A549 (cell line): ENCODE data around the gene DPPA3. TPM values are rescaled to one million over a fixed set of nuclear protein-coding genes. Genes with fewer than 3 reads are reported as not detected.

Experiments used
- ATAC-seq, 2 experiments: fragments of 200-7000 bp in 1 of 2; fragments of >200 bp in 1 of 2; cut with Nextera tagmentation in 1 of 2; cut with Tn5 transposase in 1 of 2; 3 replicates each; pipeline versions ENCODE4 v1.8.0 to v1.9.1; 2018 to 2020; ENCODE audit warnings: mild to moderate bottlenecking in 1 of 2, moderate library complexity in 1 of 2
- CTCF ChIA-PET: fragments of 300-600 bp; sonication (Branson Sonifier 250); formaldehyde crosslinking; extraction: SDS; loops from one replicate; lab custom pipeline; 2021; ENCODE audit warnings: antibody characterized with exemption, inconsistent platforms; lab: Yijun Ruan, JAX
- POLR2A ChIA-PET: fragments of 350-600 bp; formaldehyde crosslinking; extraction: SDS; loops from one replicate; lab custom pipeline; 2021; ENCODE audit warnings: antibody characterized with exemption, inconsistent platforms; lab: Yijun Ruan, JAX
- DNase-seq, 2 experiments: peaks; one replicate each; pipeline versions ENCODE4 v3.0.0 to v3.0.0-alpha.2; 2011 to 2016; ENCODE audit warnings: low read depth in 1 of 2, low spot score in 1 of 2
- FAIRE-seq: peaks from 2 replicates; lab custom pipeline; 2011; peaks lifted over from hg19 to GRCh38; lab: Jason Lieb, UNC
- H3K27ac ChIP-seq, 2 experiments: fragments of >200 bp; sonication (Bioruptor Twin); formaldehyde crosslinking; 3 replicates each; pipeline ENCODE4 v1.5.1; 2016 to 2017
- H3K4me1 ChIP-seq: fragments of >200 bp; sonication (Bioruptor Twin); formaldehyde crosslinking; 3 replicates; pipeline ENCODE4 v1.6.1; 2016
- H3K4me2 ChIP-seq: fragments of >200 bp; sonication (Bioruptor Twin); formaldehyde crosslinking; 3 replicates; pipeline ENCODE4 v1.6.1; 2016
- H3K4me3 ChIP-seq: fragments of >200 bp; sonication (Bioruptor Twin); formaldehyde crosslinking; 3 replicates; pipeline ENCODE4 v1.5.1; 2016
- H3K9me3 ChIP-seq: fragments of >200 bp; sonication (Bioruptor Twin); formaldehyde crosslinking; 3 replicates; pipeline ENCODE4 v1.6.1; 2016
- BHLHE40 ChIP-seq: IDR thresholded peaks from 2 replicates; pipeline ENCODE4 v1.6.1; 2012; ENCODE audit warnings: low read depth, low read length, inconsistent platforms
- CBX2 ChIP-seq: fragments of 200-600 bp; sonication (generic); IDR thresholded peaks from 2 replicates; pipeline ENCODE4 v1.6.1; 2016; ENCODE audit warnings: low read depth, mild to moderate bottlenecking, borderline replicate concordance
- CEBPB ChIP-seq, 2 experiments: fragments of >200 bp in 1 of 2; sonication (Bioruptor Twin) in 1 of 2; formaldehyde crosslinking in 1 of 2; IDR thresholded peaks; 2 replicates each; pipeline ENCODE4 v1.6.1; 2012 to 2016
- CHD4 ChIP-seq: fragments of 200-600 bp; sonication (generic); IDR thresholded peaks from 2 replicates; pipeline ENCODE4 v1.6.1; 2016; ENCODE audit warnings: antibody characterized with exemption, mild to moderate bottlenecking, borderline replicate concordance
- EHMT2 ChIP-seq: fragments of 200-600 bp; sonication (generic); IDR thresholded peaks from 2 replicates; pipeline ENCODE4 v1.6.1; 2016; ENCODE audit warnings: antibody characterized with exemption, low read depth, mild to moderate bottlenecking, moderate library complexity
- EP300 ChIP-seq, 2 experiments: fragments of >200 bp; sonication (Bioruptor Twin); formaldehyde crosslinking; IDR thresholded peaks; 2 replicates in 1 of 2; 3 replicates in 1 of 2; pipeline ENCODE4 v1.6.1; 2016 to 2017
- GATA3 ChIP-seq: IDR thresholded peaks from 2 replicates; pipeline ENCODE4 v1.6.1; 2012; ENCODE audit warnings: borderline replicate concordance
- HDAC2 ChIP-seq: fragments of 200-600 bp; sonication (generic); IDR thresholded peaks from 2 replicates; pipeline ENCODE4 v1.6.1; 2016
- HOXA7 ChIP-seq: fragments of 250-450 bp; sonication (Bioruptor Pico); IDR thresholded peaks from 2 replicates; pipeline ENCODE4 v1.5.0; 2020; ENCODE audit warnings: mild to moderate bottlenecking, moderate library complexity
- HOXB13 ChIP-seq: fragments of 250-450 bp; sonication (Bioruptor Pico); IDR thresholded peaks from 2 replicates; pipeline ENCODE4 v1.5.0; 2020; ENCODE audit warnings: low read depth, mild to moderate bottlenecking, moderate library complexity
- HOXB5 ChIP-seq: fragments of 250-450 bp; sonication (Bioruptor Pico); IDR thresholded peaks from 2 replicates; pipeline ENCODE4 v1.5.0; 2020; ENCODE audit warnings: mild to moderate bottlenecking, moderate library complexity
- JUN ChIP-seq, 2 experiments: fragments of >200 bp; sonication (Bioruptor Twin); formaldehyde crosslinking; IDR thresholded peaks; 2 replicates in 1 of 2; 3 replicates in 1 of 2; pipeline ENCODE4 v1.6.1; 2016 to 2017
- JUNB ChIP-seq: fragments of >200 bp; sonication (Bioruptor Twin); formaldehyde crosslinking; IDR thresholded peaks from 2 replicates; pipeline ENCODE4 v1.6.1; 2016
- MAZ ChIP-seq: fragments of 150-350 bp; IDR thresholded peaks from 2 replicates; pipeline ENCODE4 v1.6.1; 2014; ENCODE audit warnings: antibody characterized with exemption, low read depth, low read length, borderline replicate concordance
- NR3C1 ChIP-seq: fragments of >200 bp; sonication (Bioruptor Twin); formaldehyde crosslinking; IDR thresholded peaks from 3 replicates; pipeline ENCODE4 v1.6.1; 2017
- PHF8 ChIP-seq: fragments of 200-600 bp; sonication (generic); IDR thresholded peaks from 2 replicates; pipeline ENCODE4 v1.6.1; 2016; ENCODE audit warnings: low read depth, mild to moderate bottlenecking, antibody characterized with exemption, moderate library complexity, borderline replicate concordance
- POLR2A ChIP-seq: IDR thresholded peaks from 2 replicates; pipeline ENCODE4 v1.6.1; 2012; ENCODE audit warnings: mild to moderate bottlenecking, low read length
- RARB ChIP-seq: fragments of 250-450 bp; sonication (Bioruptor Pico); IDR thresholded peaks from 2 replicates; pipeline ENCODE4 v1.8.0; 2021; ENCODE audit warnings: mild to moderate bottlenecking, moderate library complexity
- RCOR1 ChIP-seq: fragments of 150-350 bp; IDR thresholded peaks from 2 replicates; pipeline ENCODE4 v1.6.1; 2014; ENCODE audit warnings: antibody characterized with exemption, low read length, low read depth
- RFX5 ChIP-seq: fragments of 450-650 bp; IDR thresholded peaks from 2 replicates; pipeline ENCODE4 v1.7.1; 2014; ENCODE audit warnings: antibody characterized with exemption, mild to moderate bottlenecking, moderate library complexity
- TP53 ChIP-seq: fragments of 250-450 bp; sonication (Bioruptor Pico); IDR thresholded peaks from 2 replicates; pipeline ENCODE4 v1.5.0; 2021; ENCODE audit warnings: mild to moderate bottlenecking, moderate library complexity
- ZSCAN20 ChIP-seq: fragments of 250-450 bp; sonication (Bioruptor Pico); IDR thresholded peaks from 2 replicates; pipeline ENCODE4 v1.8.0; 2022; ENCODE audit warnings: mild to moderate bottlenecking, moderate library complexity
- WGBS: methylation state at CpG from one replicate; pipeline ENCODE4 v1.1.6; 2017; ENCODE audit errors: missing lambda C conversion rate; 5-methylcytosine and 5-hydroxymethylcytosine counted together
- polyA plus RNA-seq, 4 experiments: library from polyadenylated mRNA; depleted of rRNA in 3 of 4; stranded (reverse); fragments of >200 nt; fragmentation: RNase III in 1 of 4; extraction: RNeasy Plus Mini Kit Qiagen cat#74134 plus additional on column Dnase treatment in 1 of 4; gene quantifications; 2 replicates in 3 of 4; 3 replicates in 1 of 4; pipeline ENCODE4 v1.2.3, GENCODE V29; 2011 to 2017
- TF ChIP-seq, protein P1 (sequence below): IDR thresholded peaks from 2 replicates; pipeline ENCODE4 v1.6.1; 2012
- TF ChIP-seq, protein P2 (sequence below): IDR thresholded peaks from 2 replicates; pipeline ENCODE4 v1.6.1; 2012
- TF ChIP-seq, protein P3 (sequence below): fragments of 250-450 bp; sonication (Bioruptor Pico); IDR thresholded peaks from 2 replicates; pipeline ENCODE4 v1.5.0; 2021; ENCODE audit warnings: mild to moderate bottlenecking, moderate library complexity, borderline replicate concordance
- TF ChIP-seq, protein P4 (sequence below): fragments of >200 bp; sonication (Bioruptor Twin); formaldehyde crosslinking; IDR thresholded peaks from 3 replicates; pipeline ENCODE4 v1.5.1; 2016

The DPPA3 gene
- polyA plus RNA-seq, 2 of the 4 experiments (the other 2 are of a cell fraction): not detected

DNA sequence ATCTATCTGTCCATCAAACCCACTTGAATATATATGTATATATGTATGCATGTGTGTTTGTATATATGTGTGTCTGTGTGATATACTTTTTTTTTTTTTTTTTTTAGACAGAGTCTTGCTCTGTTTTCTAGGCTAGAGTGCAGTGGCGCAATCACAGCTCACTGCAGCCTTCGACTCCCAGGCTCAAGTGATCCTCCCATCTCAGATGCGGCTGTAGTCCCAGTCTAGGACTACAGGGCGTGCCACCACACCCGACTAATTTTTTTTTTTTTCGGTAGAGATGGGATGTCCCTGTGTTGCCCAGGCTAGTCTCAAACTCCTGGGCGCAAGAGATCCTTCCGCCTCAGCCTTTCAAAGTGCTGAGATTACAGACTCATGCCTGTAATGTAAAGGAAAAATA is 32.5 kb upstream of the DPPA3 start:
- FAIRE-seq (no peak), DNase-seq (peak in 1 of 2 experiments; percentile 33), ATAC-seq (peak; percentile 54 to 60; a peak in 3 of 6 replicates)
- H3K4me3 ChIP-seq: no peak overlapping the region
- H3K4me1 ChIP-seq: no peaks in the 10 kb centered on the region
- H3K9me3 ChIP-seq: no peaks in the 10 kb centered on the region
- no peak overlapping the region for H3K4me2 ChIP-seq
- WGBS: 50% methylated on average over 8 of the region's 8 CpGs
- ChIA-PET POLR2A (no interaction called here), CTCF (interaction anchor here (0.6 to 8.2 kb wide), 4 partner anchors 10 to 128 kb away, joined by 3 to 85 read pairs (median 3); no protein-coding TSS in a partner anchor)
- peak in 1 of 2 experiments; percentile 43; a peak in 1 of 4 replicates for TF ChIP-seq CEBPB (IDR thresholded peaks at IDR 0.05)
- no peak for TF ChIP-seq JUN (IDR thresholded peaks at IDR 0.05)
- H3K27ac ChIP-seq: no peak overlapping the region

DNA sequence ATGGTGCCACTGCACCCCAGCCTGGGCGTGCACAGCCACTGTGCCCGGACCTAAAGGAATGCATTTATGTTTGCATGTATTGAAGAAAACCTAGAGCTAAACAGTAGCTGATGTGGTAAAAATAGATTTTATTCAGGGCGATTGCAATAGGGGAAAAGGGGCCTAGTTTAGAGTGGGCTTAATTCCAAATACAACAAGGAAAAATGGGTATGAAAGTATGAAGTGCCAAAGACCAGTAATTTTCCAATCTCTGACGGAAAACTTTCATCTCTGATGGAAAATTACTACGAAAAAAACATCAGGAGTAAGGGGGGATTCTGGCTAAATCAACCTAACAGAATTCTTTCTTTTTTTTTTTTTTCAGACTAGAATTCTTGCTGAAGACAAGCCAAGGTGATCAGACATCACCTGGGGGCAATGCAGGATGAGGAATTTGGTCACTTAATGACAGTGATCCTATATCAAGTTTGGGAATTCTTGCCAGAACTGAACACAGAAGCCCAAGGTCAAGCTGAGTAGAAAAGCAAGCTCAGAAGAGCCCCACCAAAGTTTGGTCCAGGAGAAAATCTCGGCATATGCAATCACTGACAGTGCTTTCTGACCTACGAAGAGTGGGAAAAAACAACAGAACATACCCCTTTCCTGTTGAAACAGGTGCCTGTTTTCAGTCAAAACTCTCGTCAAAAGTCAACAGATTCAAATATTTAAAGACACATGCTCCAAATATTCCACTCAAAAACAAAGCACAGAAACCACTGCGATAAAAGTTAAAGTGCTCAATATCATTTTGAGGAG is 31.8 kb upstream of the DPPA3 start:
- ChIA-PET CTCF (interaction anchor here (0.6 to 8.2 kb wide), 3 partner anchors 11 to 127 kb away, joined by 3 to 85 read pairs (median 3); no protein-coding TSS in a partner anchor), POLR2A (no interaction called here)
- DNase-seq (no peak), ATAC-seq (no peak), FAIRE-seq (no peak)
- TF ChIP-seq CHD4: no peak
- TF ChIP-seq RARB (CRISPR knock-in tag): no peak
- TF ChIP-seq PHF8: no peak
- TF ChIP-seq, protein P1, sequence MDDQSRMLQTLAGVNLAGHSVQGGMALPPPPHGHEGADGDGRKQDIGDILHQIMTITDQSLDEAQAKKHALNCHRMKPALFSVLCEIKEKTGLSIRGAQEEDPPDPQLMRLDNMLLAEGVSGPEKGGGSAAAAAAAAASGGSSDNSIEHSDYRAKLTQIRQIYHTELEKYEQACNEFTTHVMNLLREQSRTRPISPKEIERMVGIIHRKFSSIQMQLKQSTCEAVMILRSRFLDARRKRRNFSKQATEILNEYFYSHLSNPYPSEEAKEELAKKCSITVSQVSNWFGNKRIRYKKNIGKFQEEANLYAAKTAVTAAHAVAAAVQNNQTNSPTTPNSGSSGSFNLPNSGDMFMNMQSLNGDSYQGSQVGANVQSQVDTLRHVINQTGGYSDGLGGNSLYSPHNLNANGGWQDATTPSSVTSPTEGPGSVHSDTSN: no peak
- TF ChIP-seq RCOR1: no peak
- TF ChIP-seq HOXB13: no peak
- TF ChIP-seq, protein P2, sequence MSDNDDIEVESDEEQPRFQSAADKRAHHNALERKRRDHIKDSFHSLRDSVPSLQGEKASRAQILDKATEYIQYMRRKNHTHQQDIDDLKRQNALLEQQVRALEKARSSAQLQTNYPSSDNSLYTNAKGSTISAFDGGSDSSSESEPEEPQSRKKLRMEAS: no peak
- TF ChIP-seq NR3C1: no peak
- no peak for TF ChIP-seq HDAC2
- no peak for TF ChIP-seq HOXB5 (CRISPR knock-in tag)
- TF ChIP-seq, protein P3, sequence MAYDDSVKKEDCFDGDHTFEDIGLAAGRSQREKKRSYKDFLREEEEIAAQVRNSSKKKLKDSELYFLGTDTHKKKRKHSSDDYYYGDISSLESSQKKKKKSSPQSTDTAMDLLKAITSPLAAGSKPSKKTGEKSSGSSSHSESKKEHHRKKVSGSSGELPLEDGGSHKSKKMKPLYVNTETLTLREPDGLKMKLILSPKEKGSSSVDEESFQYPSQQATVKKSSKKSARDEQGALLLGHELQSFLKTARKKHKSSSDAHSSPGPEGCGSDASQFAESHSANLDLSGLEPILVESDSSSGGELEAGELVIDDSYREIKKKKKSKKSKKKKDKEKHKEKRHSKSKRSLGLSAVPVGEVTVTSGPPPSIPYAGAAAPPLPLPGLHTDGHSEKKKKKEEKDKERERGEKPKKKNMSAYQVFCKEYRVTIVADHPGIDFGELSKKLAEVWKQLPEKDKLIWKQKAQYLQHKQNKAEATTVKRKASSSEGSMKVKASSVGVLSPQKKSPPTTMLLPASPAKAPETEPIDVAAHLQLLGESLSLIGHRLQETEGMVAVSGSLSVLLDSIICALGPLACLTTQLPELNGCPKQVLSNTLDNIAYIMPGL: no peak
- TF ChIP-seq RFX5: no peak
- TF ChIP-seq CBX2: no peak
- no peak for TF ChIP-seq HOXA7
- H3K4me2 ChIP-seq: no peak overlapping the region
- WGBS: 47% methylated on average over 9 of the region's 9 CpGs
- H3K4me3 ChIP-seq: no peak overlapping the region
- no peaks in the 10 kb centered on the region for H3K4me1 ChIP-seq
- H3K27ac ChIP-seq: no peak overlapping the region
- H3K9me3 ChIP-seq: no peaks in the 10 kb centered on the region

DNA sequence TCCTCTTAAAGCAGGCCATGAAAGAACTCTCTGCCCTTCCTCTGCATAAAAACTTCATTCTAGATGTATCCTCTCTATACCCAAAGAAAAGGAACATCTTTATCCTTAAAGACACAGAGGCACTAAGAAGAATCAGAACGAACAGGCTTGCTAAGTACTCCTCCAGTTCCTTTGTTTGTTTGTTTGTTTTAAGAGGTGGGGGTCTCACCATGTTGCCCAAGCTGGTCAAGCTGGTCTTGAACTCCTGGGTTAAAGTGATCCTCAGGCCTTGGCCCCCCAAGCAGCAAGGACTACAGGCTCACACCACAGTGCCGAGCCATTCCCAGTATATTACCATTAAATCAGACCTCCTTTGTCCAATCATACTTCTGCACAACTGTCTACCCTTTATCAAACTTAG is 29.7 kb upstream of the DPPA3 start:
- no peak overlapping the region for H3K4me3 ChIP-seq
- FAIRE-seq (no peak), ATAC-seq (no peak), DNase-seq (no peak)
- TF ChIP-seq EP300 (IDR thresholded peaks at IDR 0.05) (no peak), CBX2 (no peak), JUNB (no peak), BHLHE40 (no peak), EHMT2 (no peak), ZSCAN20 (CRISPR knock-in tag) (no peak), GATA3 (no peak), MAZ (no peak), TP53 (no peak), POLR2A (no peak)
- TF ChIP-seq, protein P3: no peak
- TF ChIP-seq, protein P1: no peak
- TF ChIP-seq, protein P4, sequence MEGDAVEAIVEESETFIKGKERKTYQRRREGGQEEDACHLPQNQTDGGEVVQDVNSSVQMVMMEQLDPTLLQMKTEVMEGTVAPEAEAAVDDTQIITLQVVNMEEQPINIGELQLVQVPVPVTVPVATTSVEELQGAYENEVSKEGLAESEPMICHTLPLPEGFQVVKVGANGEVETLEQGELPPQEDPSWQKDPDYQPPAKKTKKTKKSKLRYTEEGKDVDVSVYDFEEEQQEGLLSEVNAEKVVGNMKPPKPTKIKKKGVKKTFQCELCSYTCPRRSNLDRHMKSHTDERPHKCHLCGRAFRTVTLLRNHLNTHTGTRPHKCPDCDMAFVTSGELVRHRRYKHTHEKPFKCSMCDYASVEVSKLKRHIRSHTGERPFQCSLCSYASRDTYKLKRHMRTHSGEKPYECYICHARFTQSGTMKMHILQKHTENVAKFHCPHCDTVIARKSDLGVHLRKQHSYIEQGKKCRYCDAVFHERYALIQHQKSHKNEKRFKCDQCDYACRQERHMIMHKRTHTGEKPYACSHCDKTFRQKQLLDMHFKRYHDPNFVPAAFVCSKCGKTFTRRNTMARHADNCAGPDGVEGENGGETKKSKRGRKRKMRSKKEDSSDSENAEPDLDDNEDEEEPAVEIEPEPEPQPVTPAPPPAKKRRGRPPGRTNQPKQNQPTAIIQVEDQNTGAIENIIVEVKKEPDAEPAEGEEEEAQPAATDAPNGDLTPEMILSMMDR: no peak
- H3K27ac ChIP-seq: no peak overlapping the region
- H3K4me2 ChIP-seq: no peak overlapping the region
- CTCF ChIA-PET: interaction anchor here (0.6 kb wide), 1 partner anchor 154 kb away, joined by 4 read pairs; no protein-coding TSS in a partner anchor
- no peaks in the 10 kb centered on the region for H3K9me3 ChIP-seq
- no peaks in the 10 kb centered on the region for H3K4me1 ChIP-seq
- 62% methylated on average over 2 of the region's 2 CpGs for WGBS
- POLR2A ChIA-PET: no interaction called here
